ENCODE results near the gene CAST. TPM values are rescaled to one million over a fixed set of nuclear protein-coding genes. Genes with fewer than 3 reads are reported as not detected.

Gene CAST
- total RNA-seq, 2 experiments from 2014 or later = 124 to 131 TPM

DNA sequence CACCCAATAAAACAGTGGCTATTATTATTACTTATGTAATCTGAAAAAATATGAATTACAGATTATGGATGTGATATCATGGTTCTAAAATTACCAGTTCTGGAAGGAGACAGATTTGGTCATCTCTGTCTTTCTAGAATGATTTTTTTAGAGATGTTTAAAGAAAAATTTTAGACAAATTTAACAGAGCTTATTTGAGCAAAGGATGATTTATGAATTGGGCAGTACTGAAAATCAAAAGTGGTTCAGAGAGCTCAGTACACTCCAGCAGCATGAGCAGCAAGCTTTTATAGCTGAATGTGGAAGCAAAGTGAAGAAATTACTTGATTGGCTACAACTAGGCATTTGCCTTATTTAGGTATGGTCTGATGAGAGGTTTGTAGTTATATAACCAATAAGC lies 11.0 kb downstream of the CAST start:
- Mint-ChIP-seq H3K27me3 (no peaks in the 10 kb centered on the region), H3K4me3 (no peak overlapping the region), H3K4me1 (ENCODE audit: low read depth) (peaks cover 14% of the 10 kb centered on the region), H3K9me3 (no peaks in the 10 kb centered on the region), H3K27ac (no peak overlapping the region), H3K36me3 (ENCODE audit: low read depth) (peaks cover 9% of the 10 kb centered on the region)
- no peak for ATAC-seq
- ChIA-PET POLR2A (interaction anchor here (0.6 kb wide), 1 partner anchor 8 kb away, joined by 3 read pairs; no protein-coding TSS in a partner anchor), CTCF (interaction anchor here (0.8 to 1.5 kb wide), 4 partner anchors 11 to 59 kb away, joined by 3 to 5 read pairs (median 4); no protein-coding TSS in a partner anchor)
- no peak for DNase-seq
- intact Hi-C loops (cut with micrococcal nuclease) = no loop called here
- TF ChIP-seq, protein P1, sequence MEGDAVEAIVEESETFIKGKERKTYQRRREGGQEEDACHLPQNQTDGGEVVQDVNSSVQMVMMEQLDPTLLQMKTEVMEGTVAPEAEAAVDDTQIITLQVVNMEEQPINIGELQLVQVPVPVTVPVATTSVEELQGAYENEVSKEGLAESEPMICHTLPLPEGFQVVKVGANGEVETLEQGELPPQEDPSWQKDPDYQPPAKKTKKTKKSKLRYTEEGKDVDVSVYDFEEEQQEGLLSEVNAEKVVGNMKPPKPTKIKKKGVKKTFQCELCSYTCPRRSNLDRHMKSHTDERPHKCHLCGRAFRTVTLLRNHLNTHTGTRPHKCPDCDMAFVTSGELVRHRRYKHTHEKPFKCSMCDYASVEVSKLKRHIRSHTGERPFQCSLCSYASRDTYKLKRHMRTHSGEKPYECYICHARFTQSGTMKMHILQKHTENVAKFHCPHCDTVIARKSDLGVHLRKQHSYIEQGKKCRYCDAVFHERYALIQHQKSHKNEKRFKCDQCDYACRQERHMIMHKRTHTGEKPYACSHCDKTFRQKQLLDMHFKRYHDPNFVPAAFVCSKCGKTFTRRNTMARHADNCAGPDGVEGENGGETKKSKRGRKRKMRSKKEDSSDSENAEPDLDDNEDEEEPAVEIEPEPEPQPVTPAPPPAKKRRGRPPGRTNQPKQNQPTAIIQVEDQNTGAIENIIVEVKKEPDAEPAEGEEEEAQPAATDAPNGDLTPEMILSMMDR (IDR thresholded peaks at IDR 0.05) = no peak

DNA sequence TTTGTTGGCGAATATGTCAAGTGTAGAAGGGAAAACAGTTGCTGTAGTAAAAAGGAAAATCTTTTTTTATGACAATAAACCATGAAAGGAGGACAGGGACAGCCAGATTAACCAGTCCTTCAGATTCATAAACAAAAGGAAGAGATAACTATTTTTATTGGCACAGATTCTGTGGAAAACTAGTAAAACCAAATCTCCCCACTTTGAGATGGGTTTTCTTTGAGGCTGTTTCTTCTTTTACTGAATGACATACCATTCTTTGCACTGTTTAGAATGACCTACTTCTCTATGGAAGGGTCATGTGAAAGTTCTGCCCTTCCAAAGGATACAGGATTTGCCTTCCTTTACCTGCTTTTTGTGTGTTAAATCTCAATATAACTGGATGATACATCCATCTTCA lies 13.7 kb downstream of the CAST start:
- Mint-ChIP-seq H3K4me1 (ENCODE audit: low read depth) (peaks cover 9% of the 10 kb centered on the region), H3K27ac (no peak overlapping the region), H3K9me3 (no peaks in the 10 kb centered on the region), H3K36me3 (ENCODE audit: low read depth) (peaks cover 15% of the 10 kb centered on the region), H3K4me3 (no peak overlapping the region), H3K27me3 (no peaks in the 10 kb centered on the region)
- ATAC-seq = no peak
- ChIA-PET CTCF (interaction anchor here (0.7 kb wide), 1 partner anchor 20 kb away, joined by 3 read pairs; no protein-coding TSS in a partner anchor), POLR2A (no interaction called here)
- no peak for DNase-seq
- intact Hi-C loops (cut with micrococcal nuclease) = no loop called here
- TF ChIP-seq, protein P1 (IDR thresholded peaks at IDR 0.05) = no peak

DNA sequence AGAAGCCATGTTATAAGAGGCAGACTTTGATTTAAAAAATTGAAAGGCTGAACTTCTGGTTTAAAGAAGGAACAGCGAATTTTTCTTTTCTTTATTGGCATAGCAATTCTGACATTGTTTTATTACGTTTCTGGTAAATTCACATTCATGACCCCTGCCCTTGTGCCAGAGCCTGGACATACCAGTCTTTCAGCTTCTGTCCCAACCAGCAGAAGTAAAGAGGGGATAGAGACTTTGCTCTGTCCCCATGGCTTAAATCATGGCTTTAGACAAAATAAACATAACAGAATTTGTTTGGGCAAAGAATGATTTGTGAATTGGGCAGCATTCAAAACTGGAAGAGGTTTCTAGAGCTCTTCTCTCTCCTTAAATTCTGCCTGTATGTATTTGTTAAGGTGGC lies 15.3 kb downstream of the CAST start:
- Mint-ChIP-seq H3K4me1 (ENCODE audit: low read depth) (peaks cover 8% of the 10 kb centered on the region), H3K9me3 (no peaks in the 10 kb centered on the region), H3K27me3 (no peaks in the 10 kb centered on the region), H3K36me3 (ENCODE audit: low read depth) (peaks cover 12% of the 10 kb centered on the region), H3K4me3 (no peak overlapping the region), H3K27ac (no peak overlapping the region)
- ChIA-PET POLR2A (no interaction called here), CTCF (interaction anchor here (0.6 to 1.1 kb wide), 2 partner anchors 10 to 63 kb away, joined by 3 read pairs; no protein-coding TSS in a partner anchor)
- TF ChIP-seq, protein P1 (IDR thresholded peaks at IDR 0.05) = no peak
- DNase-seq (no peak), ATAC-seq (no peak)
- intact Hi-C loops (cut with micrococcal nuclease) = no loop called here

DNA sequence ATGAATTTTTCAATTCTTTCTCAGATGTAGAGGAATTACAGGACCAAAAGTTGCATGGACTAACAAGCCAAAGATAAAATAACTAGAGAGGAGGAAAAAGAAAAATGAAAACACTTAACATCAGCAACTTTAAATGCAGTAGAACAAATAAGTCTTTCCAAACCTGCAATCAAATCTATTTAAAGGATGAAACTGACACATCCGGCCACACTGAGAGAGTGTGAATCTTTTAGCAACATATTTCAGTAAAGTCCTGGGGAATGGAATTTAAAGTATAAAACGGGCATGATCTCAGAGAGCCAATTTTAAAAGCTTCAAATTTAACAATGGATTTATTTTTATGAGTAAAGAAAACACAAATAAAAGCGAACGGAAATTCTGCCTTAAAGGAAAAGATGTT lies 17.1 kb downstream of the CAST start:
- ATAC-seq (no peak), DNase-seq (no peak)
- no peaks in the 10 kb centered on the region for H3K9me3 Mint-ChIP-seq
- H3K36me3 Mint-ChIP-seq (ENCODE audit: low read depth) = peaks cover 12% of the 10 kb centered on the region
- H3K27ac Mint-ChIP-seq = no peak overlapping the region
- no peaks in the 10 kb centered on the region for H3K27me3 Mint-ChIP-seq
- TF ChIP-seq, protein P1 (IDR thresholded peaks at IDR 0.05) = no peak
- H3K4me3 Mint-ChIP-seq = no peak overlapping the region
- H3K4me1 Mint-ChIP-seq (ENCODE audit: low read depth) = peaks cover 16% of the 10 kb centered on the region
- ChIA-PET POLR2A (interaction anchor here (1.0 kb wide), 1 partner anchor 16 kb away, joined by 4 read pairs; no protein-coding TSS in a partner anchor), CTCF (interaction anchor here (0.7 to 2.1 kb wide), 2 partner anchors 54 to 64 kb away, joined by 3 to 6 read pairs; no protein-coding TSS in a partner anchor)
- intact Hi-C loops (cut with micrococcal nuclease) = no loop called here

DNA sequence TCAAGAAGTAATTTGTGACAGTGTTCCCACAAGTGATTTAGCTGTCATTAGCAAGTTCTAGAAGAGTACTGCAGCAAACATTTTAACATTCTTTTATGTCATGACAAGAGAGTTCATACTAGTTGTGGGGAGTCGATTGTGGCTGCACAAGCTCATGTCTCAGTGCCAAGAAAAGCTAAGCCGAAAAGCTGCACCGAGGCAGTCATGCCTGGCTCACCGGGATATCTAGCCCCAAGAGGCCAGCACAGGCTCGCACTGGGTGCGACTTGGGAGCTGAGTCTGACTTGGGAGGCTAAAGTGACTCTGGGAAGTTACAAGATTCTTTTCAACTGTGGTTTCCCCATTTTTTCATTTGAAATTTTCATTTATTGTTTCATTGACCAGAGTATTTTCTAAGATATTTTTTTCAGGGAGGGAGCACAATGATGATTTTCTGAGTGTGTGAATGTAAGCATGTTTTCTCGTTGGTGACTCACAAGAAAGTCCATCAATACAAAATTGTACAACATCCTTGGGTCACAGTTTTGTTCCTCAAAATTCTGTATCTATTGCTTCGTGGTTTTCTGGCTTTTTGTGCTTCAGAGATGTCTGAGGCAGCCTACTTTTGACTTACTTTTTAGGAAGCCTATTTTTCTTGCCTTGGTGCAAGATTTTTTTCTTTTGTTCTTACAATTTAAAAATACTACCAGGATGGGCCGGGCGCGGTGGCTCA lies 18.7 kb downstream of the CAST start:
- Mint-ChIP-seq H3K36me3 (ENCODE audit: low read depth) (peaks cover 12% of the 10 kb centered on the region), H3K4me3 (no peak overlapping the region), H3K27ac (no peak overlapping the region), H3K9me3 (no peaks in the 10 kb centered on the region), H3K27me3 (no peaks in the 10 kb centered on the region), H3K4me1 (ENCODE audit: low read depth) (peaks cover 16% of the 10 kb centered on the region)
- ChIA-PET POLR2A (no interaction called here), CTCF (interaction anchor here (1.1 to 2.1 kb wide), 2 partner anchors 14 to 66 kb away, joined by 3 to 6 read pairs; no protein-coding TSS in a partner anchor)
- intact Hi-C loops (cut with micrococcal nuclease) = no loop called here
- ATAC-seq = no peak
- TF ChIP-seq, protein P1 (IDR thresholded peaks at IDR 0.05) = no peak
- no peak for DNase-seq
